Liver (tissue), 9 donors: ENCODE results near the gene PIEZO1. TPM values are rescaled to one million over a fixed set of nuclear protein-coding genes. Genes with fewer than 3 reads are reported as not detected.

ENCODE experiments used
- DNase-seq: peaks from one replicate; pipeline ENCODE4 v3.0.0-alpha.2; 2017; ENCODE audit warnings: low spot score
- H3K27ac ChIP-seq, 2 donors: one replicate each; pipeline ENCODE4 v1.7.0; 2013; ENCODE audit warnings: inconsistent platforms in 2 of 2, low read length in 2 of 2, control low read depth in 1 of 2, low read depth in 1 of 2, mild to moderate bottlenecking in 1 of 2
- H3K27me3 ChIP-seq, 4 donors: one replicate each; pipeline versions ENCODE4 v1.6.1 to v1.7.0; 2013; ENCODE audit warnings: low read length in 3 of 4, inconsistent platforms in 1 of 4, mild to moderate bottlenecking in 1 of 4, moderate library complexity in 1 of 4; ENCODE audit not compliant: control insufficient read depth in 4 of 4, insufficient read depth in 4 of 4
- H3K36me3 ChIP-seq, 4 donors: one replicate each; pipeline versions ENCODE4 v1.6.1 to v1.7.0; 2013; ENCODE audit warnings: low read length in 3 of 4, mild to moderate bottlenecking in 3 of 4, low read depth in 1 of 4, moderate library complexity in 1 of 4; ENCODE audit not compliant: control insufficient read depth in 4 of 4, insufficient read depth in 3 of 4
- H3K4me1 ChIP-seq, 4 donors: one replicate each; pipeline versions ENCODE4 v1.6.1 to v1.7.0; 2013; ENCODE audit warnings: low read length in 3 of 4, mild to moderate bottlenecking in 3 of 4, moderate library complexity in 1 of 4; ENCODE audit not compliant: control insufficient read depth in 4 of 4, insufficient read depth in 4 of 4
- H3K4me3 ChIP-seq, 3 donors: one replicate each; pipeline versions ENCODE4 v1.6.1 to v1.7.0; 2013; ENCODE audit warnings: low read length in 3 of 3, control low read depth in 1 of 3, low read depth in 1 of 3, mild to moderate bottlenecking in 1 of 3
- H3K9ac ChIP-seq, 2 donors: one replicate each; pipeline ENCODE4 v1.7.0; 2013; ENCODE audit warnings: low read length in 2 of 2, mild to moderate bottlenecking in 2 of 2, moderate library complexity in 2 of 2, control low read depth in 1 of 2, low read depth in 1 of 2
- H3K9me3 ChIP-seq, 4 donors: one replicate each; pipeline versions ENCODE4 v1.6.1 to v1.7.0; 2013; ENCODE audit warnings: low read length in 3 of 4; ENCODE audit not compliant: control insufficient read depth in 4 of 4
- CTCF ChIP-seq: fragments of 150-350 bp; IDR thresholded peaks from 2 replicates; pipeline ENCODE4 v1.5.1; 2017; ENCODE audit warnings: improper control_type of control experiment, low read depth, low read length; ENCODE audit not compliant: missing input control
- EGR1 ChIP-seq, 2 donors: IDR thresholded peaks; 2 replicates each; pipeline ENCODE4 v1.6.1; 2016 to 2018; ENCODE audit warnings: antibody characterized with exemption in 2 of 2, low read depth in 2 of 2
- FOXA2 ChIP-seq: IDR thresholded peaks from 2 replicates; pipeline ENCODE4 v1.6.1; 2016; ENCODE audit warnings: antibody characterized with exemption
- HNF4G ChIP-seq: IDR thresholded peaks from 2 replicates; pipeline ENCODE4 v1.6.1; 2016; ENCODE audit warnings: antibody characterized with exemption
- JUND ChIP-seq, 2 donors: IDR thresholded peaks; 2 replicates each; pipeline ENCODE4 v1.6.1; 2016; ENCODE audit warnings: antibody characterized with exemption in 2 of 2
- NR2F2 ChIP-seq: IDR thresholded peaks from 2 replicates; pipeline ENCODE4 v1.6.1; 2016; ENCODE audit warnings: antibody characterized with exemption
- RXRA ChIP-seq, 2 donors: IDR thresholded peaks; 2 replicates each; pipeline ENCODE4 v1.6.1; 2017 to 2018; ENCODE audit warnings: antibody characterized with exemption in 2 of 2, mild to moderate bottlenecking in 1 of 2
- TAF1 ChIP-seq: conservative IDR thresholded peaks from 2 replicates; pipeline ENCODE4 v1.6.1; 2016; ENCODE audit warnings: antibody characterized with exemption, mild to moderate bottlenecking
- YY1 ChIP-seq: IDR thresholded peaks from 2 replicates; pipeline ENCODE4 v1.6.1; 2016; ENCODE audit warnings: antibody characterized with exemption, mild to moderate bottlenecking
- WGBS: extraction: QIAGEN DNeasy Blood & Tissue Kit; methylation state at CpG from one replicate; pipeline ENCODE4 v1.1.7; 2013; 5-methylcytosine and 5-hydroxymethylcytosine counted together
- polyA plus RNA-seq, 2 donors: library from polyadenylated mRNA; stranded (reverse) in 1 of 2; unstranded in 1 of 2; fragments of 200-250 nt in 1 of 2; fragments of >200 nt in 1 of 2; fragmentation: Nextera tagmentation in 1 of 2; extraction: Ambion mirVana in 1 of 2; gene quantifications; one replicate each; pipeline versions ENCODE4 v1.2.1 to v1.2.3, GENCODE V29; 2013 to 2015
- total RNA-seq, 2 donors: library from RNA; depleted of rRNA; stranded (reverse); fragments of >200 nt; gene quantifications; one replicate each; pipeline ENCODE4 v1.2.3, GENCODE V29; 2014
- TF ChIP-seq, protein P1 (sequence below): IDR thresholded peaks from 2 replicates; pipeline ENCODE4 v1.6.1; 2016; ENCODE audit warnings: antibody characterized with exemption
- TF ChIP-seq, protein P2 (sequence below): IDR thresholded peaks from 2 replicates; pipeline ENCODE4 v1.6.1; 2016; ENCODE audit warnings: antibody characterized with exemption
- donor health status: healthy.
- donor health status: healthy.
- donor health status: healthy.
- donor health status: healthy.
- donor health status: healthy.

The PIEZO1 gene
- total and polyA plus RNA-seq, 4 donors: 15.3 to 74.7 (median 59.2) TPM

DNA sequence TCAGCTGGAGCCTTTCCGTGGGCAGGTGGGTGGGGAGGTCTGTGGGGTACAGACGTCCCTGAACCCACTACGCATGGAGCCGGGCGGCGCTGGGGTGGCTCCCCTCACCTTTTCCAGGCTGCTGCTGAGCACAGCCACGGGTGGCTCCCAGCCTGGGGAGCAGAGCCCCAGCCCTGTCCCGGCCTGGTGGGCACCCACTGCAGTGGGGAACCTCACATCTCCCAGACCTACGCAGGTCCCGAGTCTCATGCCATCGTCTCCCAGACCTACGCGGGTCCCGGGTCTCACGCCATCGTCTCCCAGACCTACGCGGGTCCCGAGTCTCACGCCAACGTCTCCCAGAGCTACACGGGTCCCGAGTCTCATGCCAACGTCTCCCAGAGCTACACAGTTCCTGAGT, 43.7 kb upstream of the PIEZO1 start:
- Histone ChIP-seq H3K4me1 (no peaks in the 10 kb centered on the region), H3K36me3 (peaks cover 0 to 14% (median 5%) of the 10 kb centered on the region in 4 donors), H3K27me3 (no peaks in the 10 kb centered on the region), H3K4me3 (no peak overlapping the region), H3K9ac (no peak overlapping the region), H3K27ac (no peak overlapping the region), H3K9me3 (no peaks in the 10 kb centered on the region)
- 91% methylated on average over 24 of the region's 24 CpGs for WGBS
- TF ChIP-seq FOXA2: no peak
- no peak for DNase-seq

GRCh38 chr16:88827727-88828126, 42.7 kb upstream of the PIEZO1 start:
- Histone ChIP-seq H3K27ac (no peak overlapping the region), H3K36me3 (peaks cover 0 to 17% (median 5%) of the 10 kb centered on the region in 4 donors), H3K27me3 (no peaks in the 10 kb centered on the region), H3K9me3 (no peaks in the 10 kb centered on the region), H3K9ac (no peak overlapping the region), H3K4me1 (no peaks in the 10 kb centered on the region), H3K4me3 (no peak overlapping the region)
- WGBS: 97% methylated on average over 21 of the region's 21 CpGs
- no peak for DNase-seq
- TF ChIP-seq, protein P1, sequence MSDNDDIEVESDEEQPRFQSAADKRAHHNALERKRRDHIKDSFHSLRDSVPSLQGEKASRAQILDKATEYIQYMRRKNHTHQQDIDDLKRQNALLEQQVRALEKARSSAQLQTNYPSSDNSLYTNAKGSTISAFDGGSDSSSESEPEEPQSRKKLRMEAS: no peak
- TF ChIP-seq EGR1 (IDR thresholded peaks at IDR 0.05; ENCODE audit: low read depth in 2 of 2): no peak
- no peak for TF ChIP-seq RXRA (IDR thresholded peaks at IDR 0.05)
- no peak for TF ChIP-seq YY1

DNA sequence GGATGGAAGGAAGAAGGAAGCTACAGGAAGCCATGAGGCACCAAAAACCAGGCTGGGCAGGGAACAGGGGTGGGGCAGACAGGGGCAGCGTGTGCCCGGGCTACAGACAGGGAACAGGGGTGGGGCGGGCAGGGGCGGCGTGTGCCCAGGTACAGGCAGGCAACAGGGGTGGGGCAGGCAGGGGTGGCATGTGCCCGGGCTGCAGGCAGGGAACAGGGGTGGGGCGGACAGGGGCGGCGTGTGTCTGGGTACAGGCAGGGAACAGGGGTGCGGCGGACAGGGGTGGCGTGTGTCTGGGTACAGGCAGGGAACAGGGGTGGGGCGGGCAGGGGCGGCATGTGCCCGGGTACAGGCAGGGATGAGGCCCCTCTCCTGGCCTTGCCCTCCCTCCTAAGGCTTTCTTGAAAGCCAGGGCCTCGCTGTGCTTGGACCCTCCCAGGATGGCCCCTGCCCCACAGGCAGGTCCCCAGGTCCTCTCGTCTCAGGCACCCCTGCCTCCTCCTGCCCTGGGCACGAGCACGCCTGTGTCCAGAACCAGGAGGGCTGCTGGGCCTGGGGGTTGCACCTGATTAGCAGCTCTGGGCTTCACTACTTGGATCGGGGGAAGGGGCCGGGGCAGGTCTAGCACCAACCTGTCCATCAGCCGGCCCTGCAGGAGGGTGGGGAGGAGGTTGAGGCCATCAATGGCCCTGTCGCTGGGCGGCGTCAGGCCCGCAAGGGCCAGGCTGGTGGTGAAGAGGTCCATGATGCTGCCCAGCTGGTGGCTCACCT, 41.2 kb upstream of the PIEZO1 start:
- Histone ChIP-seq H3K36me3 (peaks cover 0 to 25% (median 8%) of the 10 kb centered on the region in 4 donors), H3K27me3 (no peaks in the 10 kb centered on the region), H3K9ac (no peak overlapping the region), H3K4me3 (no peak overlapping the region), H3K27ac (no peak overlapping the region), H3K9me3 (no peaks in the 10 kb centered on the region), H3K4me1 (no peaks in the 10 kb centered on the region)
- WGBS: 89% methylated on average over 26 of the region's 26 CpGs
- no peak for DNase-seq
- TF ChIP-seq, protein P2, sequence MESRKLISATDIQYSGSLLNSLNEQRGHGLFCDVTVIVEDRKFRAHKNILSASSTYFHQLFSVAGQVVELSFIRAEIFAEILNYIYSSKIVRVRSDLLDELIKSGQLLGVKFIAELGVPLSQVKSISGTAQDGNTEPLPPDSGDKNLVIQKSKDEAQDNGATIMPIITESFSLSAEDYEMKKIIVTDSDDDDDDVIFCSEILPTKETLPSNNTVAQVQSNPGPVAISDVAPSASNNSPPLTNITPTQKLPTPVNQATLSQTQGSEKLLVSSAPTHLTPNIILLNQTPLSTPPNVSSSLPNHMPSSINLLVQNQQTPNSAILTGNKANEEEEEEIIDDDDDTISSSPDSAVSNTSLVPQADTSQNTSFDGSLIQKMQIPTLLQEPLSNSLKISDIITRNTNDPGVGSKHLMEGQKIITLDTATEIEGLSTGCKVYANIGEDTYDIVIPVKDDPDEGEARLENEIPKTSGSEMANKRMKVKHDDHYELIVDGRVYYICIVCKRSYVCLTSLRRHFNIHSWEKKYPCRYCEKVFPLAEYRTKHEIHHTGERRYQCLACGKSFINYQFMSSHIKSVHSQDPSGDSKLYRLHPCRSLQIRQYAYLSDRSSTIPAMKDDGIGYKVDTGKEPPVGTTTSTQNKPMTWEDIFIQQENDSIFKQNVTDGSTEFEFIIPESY: no peak
- TF ChIP-seq NR2F2: no peak
- TF ChIP-seq, protein P1: no peak
- no peak for TF ChIP-seq EGR1 (IDR thresholded peaks at IDR 0.05; ENCODE audit: low read depth in 2 of 2)
- no peak for TF ChIP-seq HNF4G
- TF ChIP-seq YY1: no peak
- TF ChIP-seq JUND (IDR thresholded peaks at IDR 0.05): no peak
- TF ChIP-seq CTCF: no peak
- no peak for TF ChIP-seq TAF1
- TF ChIP-seq RXRA (IDR thresholded peaks at IDR 0.05): no peak
